ENCODE measurements around the gene ZNF549.
A peak's percentile ranks its signal among the peaks of the same experiment; 100 is the strongest.
"Not testable (repeated sequence)": the region's sequence is repeated elsewhere in the genome, so short reads cannot be mapped to it uniquely, and the experiment has no call there.

ZNF549 gene

GRCh38 chr19:57527136-57527881 is at the start of gene ZNF549:
ZNF549 (plus strand) TSS chr19:57527356; CDS start chr19:57527574, 218 bp downstream.
- DNase-seq (ENCODE audit: low spot score), result peak; percentile 74
- FAIRE-seq, result peak; percentile 63

GRCh38 chr19:57487477-57488298 is 39.5 kb upstream of the ZNF549 start, which contains the start of gene ZNF419:
ZNF419 (plus strand) TSS chr19:57487750; CDS start chr19:57487951, 201 bp downstream.
- FAIRE-seq (peak; percentile 70), DNase-seq (ENCODE audit: low spot score) (peak; percentile 61)

DNA sequence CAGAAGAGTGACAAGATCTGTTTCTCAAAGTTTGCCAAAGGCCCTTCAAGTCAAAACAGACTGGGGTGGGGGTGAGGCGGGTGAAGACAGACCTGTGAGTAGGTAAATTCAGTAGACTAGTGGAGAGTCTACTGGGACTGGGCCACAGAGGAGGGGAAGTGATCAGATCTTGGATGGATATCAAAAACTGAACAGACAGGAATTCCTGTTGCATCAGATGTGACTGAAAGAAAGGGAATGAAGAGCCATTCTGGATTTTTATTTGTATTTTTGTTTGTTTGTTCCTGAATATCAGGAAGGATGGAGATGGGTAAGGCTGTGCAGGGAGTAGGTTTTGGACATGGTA is 38.9 kb upstream of the ZNF549 start:
- not testable (repeated sequence) for DNase-seq (ENCODE audit: low spot score); FAIRE-seq

- FAIRE-seq, result not testable (repeated sequence)
Measured at GRCh38 chr19:57499332-57499679, 27.9 kb upstream of the ZNF549 start.

GRCh38 chr19:57499680-57500395 is 27.3 kb upstream of the ZNF549 start, which contains the start of gene ZNF773:
ZNF773 (plus strand) TSS chr19:57499938; CDS start chr19:57500081, 143 bp downstream.
- peak; percentile 47 for FAIRE-seq
- DNase-seq (ENCODE audit: low spot score), result peak; percentile 76

More at GRCh38 chr19:57499332-57499679, 27.9 kb upstream of the ZNF549 start:
- DNase-seq (ENCODE audit: low spot score), result not testable (repeated sequence)

- not testable (repeated sequence) for FAIRE-seq; DNase-seq (ENCODE audit: low spot score)
Measured at GRCh38 chr19:57500400-57500799, 26.8 kb upstream of the ZNF549 start.

DNA sequence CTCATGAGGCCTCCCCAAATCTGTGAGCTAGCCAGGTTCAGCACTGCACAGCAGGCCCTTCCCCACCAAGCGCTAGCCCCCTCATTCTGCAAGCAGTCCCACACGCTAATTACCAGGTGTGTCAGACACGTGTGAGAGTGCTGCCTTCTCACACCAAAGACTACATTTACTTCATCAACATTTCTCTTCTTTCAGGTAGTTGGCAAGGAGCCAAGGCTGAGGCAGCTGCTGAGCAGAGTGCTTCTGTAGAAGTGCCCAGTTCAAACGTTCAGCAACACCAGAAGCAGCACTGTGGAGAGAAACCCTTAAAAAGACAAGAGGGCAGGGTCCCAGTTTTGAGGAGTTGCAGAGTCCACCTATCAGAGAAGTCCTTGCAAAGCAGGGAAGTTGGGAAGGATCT is 21.0 kb upstream of the ZNF549 start:
- no peak for DNase-seq (ENCODE audit: low spot score)
- FAIRE-seq, result no peak

GRCh38 chr19:57511484-57511883 is 15.7 kb upstream of the ZNF549 start:
- FAIRE-seq, result no peak

GRCh38 chr19:57512845-57513244 is 14.3 kb upstream of the ZNF549 start:
- DNase-seq (ENCODE audit: low spot score), result no peak
- FAIRE-seq, result no peak

More at GRCh38 chr19:57511484-57511883, 15.7 kb upstream of the ZNF549 start:
- no peak for DNase-seq (ENCODE audit: low spot score)

GRCh38 chr19:57515255-57515654 is 11.9 kb upstream of the ZNF549 start:
- FAIRE-seq (no peak), DNase-seq (ENCODE audit: low spot score) (no peak)

DNA sequence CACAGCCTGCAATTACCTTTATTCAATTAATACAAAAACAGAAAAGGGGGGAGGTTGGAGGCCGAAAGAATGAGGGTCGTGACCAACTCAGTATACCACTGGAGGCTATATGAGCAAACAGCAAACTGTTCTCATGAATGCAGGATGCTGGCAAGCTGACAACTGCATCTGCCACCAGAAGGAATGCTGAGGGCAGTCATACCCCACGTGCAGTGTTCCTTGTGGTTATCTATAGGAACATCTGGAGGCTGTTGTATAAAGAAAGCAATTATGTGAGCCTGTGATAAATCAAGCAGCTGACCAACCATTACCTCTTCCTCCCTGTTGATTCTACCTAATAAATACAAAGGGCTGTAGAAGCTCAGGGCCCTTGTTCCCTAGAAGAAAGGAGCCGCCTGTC is 9.1 kb upstream of the ZNF549 start:
- not testable (repeated sequence) for DNase-seq (ENCODE audit: low spot score); FAIRE-seq

DNA sequence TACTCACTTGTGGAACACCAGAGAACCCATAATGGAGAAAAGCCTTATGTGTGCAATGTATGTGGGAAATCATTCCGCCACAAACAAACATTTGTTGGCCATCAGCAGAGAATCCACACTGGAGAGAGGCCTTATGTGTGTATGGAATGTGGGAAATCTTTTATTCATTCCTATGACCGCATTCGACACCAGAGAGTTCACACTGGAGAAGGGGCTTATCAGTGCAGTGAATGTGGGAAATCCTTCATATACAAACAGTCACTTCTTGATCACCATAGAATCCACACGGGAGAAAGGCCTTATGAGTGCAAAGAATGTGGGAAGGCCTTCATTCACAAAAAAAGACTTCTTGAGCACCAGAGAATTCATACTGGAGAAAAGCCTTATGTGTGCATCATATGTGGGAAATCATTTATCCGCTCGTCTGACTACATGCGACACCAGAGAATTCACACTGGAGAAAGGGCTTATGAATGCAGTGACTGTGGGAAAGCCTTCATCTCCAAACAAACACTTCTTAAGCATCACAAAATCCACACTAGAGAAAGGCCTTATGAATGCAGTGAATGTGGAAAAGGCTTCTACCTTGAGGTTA is 10.9 kb downstream of the ZNF549 start:
- DNase-seq (ENCODE audit: low spot score) (no peak), FAIRE-seq (no peak)

- FAIRE-seq (no peak), DNase-seq (ENCODE audit: low spot score) (no peak)
Measured at GRCh38 chr19:57546513-57546912, 19.4 kb downstream of the ZNF549 start.

DNA sequence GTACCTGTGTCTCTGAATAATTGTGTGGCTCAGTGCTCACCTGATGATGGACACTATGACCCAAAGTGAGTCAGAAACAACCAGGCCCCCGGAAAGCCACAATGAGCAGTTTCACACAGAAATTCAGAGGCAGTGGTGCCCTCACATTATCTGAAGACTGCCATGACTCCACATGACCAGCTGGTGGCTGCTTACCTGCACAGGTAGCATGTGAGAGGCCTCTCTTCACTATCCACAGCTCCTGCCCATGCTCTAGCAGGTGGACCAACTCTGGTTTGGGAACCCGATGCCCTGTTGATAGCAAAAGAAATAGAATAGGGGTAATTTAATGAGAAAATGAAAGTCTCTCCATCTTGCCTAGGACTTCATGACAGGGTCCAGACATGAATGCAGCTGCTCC is 25.3 kb downstream of the ZNF549 start:
- FAIRE-seq, result no peak
- no peak for DNase-seq (ENCODE audit: low spot score)

GRCh38 chr19:57557659-57558058 is 30.5 kb downstream of the ZNF549 start:
- FAIRE-seq, result no peak
- DNase-seq (ENCODE audit: low spot score), result no peak

DNA sequence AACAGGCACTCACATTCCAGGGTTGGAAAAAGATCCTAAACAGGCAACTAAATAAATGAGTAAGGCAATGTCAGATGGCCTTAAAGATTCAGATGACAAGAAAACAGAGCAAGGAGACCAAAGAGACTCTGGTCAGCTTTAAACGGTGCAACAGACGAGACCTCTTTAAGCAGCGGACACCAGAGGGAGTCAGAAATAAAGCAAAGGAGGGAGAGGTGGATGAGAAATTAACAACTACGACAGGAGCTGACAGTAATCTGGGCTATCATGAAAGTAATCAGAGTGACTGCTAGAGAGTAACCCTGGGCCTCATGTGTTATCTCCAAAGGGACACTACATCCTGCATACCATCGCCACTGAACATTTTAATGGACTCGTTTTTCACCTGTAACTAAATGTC is 31.4 kb downstream of the ZNF549 start:
- FAIRE-seq (no peak), DNase-seq (ENCODE audit: low spot score) (no peak)

DNA sequence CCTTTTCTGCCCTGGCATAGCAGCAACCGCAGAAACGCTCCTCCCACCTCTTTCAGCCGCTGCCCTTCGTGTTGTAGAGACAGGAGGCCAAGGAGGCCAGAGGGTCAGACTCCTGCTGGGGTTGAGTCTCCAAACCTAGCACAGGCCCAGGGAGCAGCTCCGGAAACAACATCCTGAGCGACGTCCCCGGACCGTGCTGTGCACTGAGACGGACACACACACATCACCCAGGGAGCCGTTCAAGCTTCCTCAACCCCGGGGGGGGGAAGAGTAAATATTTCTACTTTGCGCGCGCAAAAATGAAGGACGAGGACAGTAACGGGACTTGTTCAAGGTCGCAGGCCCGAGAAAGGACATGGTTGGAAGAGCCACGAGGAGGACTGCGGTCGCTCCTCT is 31.9 kb downstream of the ZNF549 start:
- peak; percentile 6 for DNase-seq (ENCODE audit: low spot score)
- FAIRE-seq, result no peak

GRCh38 chr19:57559404-57560025 is 32.4 kb downstream of the ZNF549 start, which contains the start of gene ZNF550:
ZNF550 (minus strand) TSS chr19:57559863; CDS start chr19:57559682, 181 bp downstream.
- FAIRE-seq, result peak; percentile 2
- peak; percentile 59 for DNase-seq (ENCODE audit: low spot score)

DNA sequence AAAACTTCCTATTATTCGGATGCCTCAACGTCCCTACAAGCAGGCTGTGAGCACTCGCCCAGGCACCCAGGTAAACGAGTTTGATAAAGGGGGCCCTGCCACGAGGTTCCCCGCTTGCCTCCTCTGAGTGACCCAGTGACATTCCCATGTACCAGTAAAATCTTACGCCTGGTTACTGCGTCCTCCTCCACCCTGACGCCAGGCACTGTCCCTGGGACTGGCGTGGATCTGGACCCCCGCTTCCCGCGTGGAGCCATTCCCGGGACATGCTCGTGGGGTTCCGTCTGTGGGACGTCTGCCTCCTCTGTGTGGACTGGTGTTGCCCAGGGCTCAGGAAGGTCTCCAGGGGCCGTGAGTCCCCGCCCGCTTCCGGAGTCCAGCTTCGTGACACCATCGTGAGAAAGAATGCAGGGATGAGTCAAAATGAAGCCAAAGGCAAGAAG is 32.9 kb downstream of the ZNF549 start:
- FAIRE-seq (no peak), DNase-seq (ENCODE audit: low spot score) (no peak)

DNA sequence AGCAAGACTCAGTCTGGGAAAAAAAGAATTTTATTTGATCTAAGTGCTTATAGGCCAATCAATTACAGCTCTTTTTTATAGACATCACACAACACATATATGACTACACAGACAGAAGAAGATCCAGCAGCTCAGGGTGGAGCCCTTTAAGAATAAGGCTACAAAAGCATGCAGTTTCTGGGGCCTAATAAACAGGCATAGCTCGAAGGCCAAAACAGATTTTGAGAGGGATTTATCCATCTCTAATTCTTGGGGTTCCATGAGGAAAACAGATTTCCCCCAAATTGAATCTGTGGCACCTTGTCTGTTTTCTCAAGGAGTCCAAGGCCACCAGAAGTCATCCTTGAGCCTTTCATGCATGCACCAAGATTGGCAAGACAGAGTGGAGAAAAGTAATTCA is 36.4 kb downstream of the ZNF549 start:
- DNase-seq (ENCODE audit: low spot score) (no peak), FAIRE-seq (no peak)
